GM21526 (cell line): ENCODE results near the gene LBR.

Source experiments
- ATAC-seq: cut with Tn5 transposase; IDR thresholded peaks from one replicate; pipeline ENCODE4 v1.9.1; 2021; ENCODE audit warnings: moderate library complexity; ENCODE audit not compliant: unreplicated experiment, low FRiP score

Gene LBR

DNA sequence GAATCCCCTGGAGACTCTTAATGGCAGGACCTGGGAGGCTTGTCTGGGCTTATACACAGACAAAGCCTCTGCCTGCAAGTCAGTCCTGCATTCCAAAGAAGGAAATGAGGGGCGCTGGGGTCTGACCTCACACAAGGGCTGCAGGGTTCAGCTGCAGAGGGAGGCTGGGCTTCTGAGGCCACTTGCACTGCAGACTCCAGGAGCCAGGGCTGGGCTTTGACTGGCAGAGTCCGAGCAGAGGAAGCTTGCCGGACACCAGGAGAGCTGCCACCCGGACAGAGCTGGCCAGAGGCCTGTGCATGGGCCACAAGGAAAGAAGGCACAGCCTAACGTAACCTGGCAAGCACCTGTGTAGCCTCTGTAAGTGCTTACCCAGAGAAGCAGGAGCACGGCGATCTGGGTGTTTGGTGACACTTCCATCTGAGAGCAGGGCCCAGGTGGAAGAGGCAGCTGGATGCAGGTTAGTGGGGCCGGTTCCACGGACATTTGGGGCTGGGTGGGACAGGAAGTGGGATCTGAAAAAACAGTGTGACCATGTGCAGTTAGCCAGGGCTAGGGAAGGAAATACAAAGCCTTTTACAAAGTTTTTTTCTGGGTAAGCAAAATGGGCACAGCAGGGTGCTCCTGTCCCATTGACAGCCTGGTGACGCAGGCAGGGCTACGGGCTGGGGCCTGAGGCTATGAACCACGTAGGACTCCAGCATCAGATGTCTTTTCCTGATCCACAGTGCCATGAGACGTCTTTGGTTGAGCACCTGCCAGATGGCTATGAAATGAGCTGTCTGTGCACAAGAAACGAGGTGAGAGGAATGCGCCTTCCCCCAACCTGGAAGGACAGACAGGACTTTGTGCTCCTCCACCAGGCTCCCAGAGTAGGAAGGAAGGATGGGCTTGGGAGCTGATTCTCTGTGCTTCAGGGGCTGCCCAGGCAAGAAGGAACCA, 37.3 kb upstream of the LBR start:
- no peak for ATAC-seq

GRCh38 chr1:225462714-225463574, 35.1 kb upstream of the LBR start:
- no peak for ATAC-seq

DNA sequence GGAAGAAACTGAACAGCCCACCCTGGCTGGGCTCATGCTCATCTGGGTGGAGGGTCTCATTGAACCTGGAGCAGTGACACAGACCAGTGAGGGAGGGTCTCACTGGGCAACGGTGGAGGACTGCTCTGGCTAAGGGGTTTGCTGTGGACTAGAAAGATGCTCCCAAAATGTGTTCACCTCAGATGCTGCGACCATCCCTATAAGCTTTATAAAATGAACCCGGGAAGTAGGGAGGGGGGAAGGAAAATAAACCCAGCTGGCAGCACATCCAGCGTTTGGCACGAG, 34.5 kb upstream of the LBR start:
- no peak for ATAC-seq

DNA sequence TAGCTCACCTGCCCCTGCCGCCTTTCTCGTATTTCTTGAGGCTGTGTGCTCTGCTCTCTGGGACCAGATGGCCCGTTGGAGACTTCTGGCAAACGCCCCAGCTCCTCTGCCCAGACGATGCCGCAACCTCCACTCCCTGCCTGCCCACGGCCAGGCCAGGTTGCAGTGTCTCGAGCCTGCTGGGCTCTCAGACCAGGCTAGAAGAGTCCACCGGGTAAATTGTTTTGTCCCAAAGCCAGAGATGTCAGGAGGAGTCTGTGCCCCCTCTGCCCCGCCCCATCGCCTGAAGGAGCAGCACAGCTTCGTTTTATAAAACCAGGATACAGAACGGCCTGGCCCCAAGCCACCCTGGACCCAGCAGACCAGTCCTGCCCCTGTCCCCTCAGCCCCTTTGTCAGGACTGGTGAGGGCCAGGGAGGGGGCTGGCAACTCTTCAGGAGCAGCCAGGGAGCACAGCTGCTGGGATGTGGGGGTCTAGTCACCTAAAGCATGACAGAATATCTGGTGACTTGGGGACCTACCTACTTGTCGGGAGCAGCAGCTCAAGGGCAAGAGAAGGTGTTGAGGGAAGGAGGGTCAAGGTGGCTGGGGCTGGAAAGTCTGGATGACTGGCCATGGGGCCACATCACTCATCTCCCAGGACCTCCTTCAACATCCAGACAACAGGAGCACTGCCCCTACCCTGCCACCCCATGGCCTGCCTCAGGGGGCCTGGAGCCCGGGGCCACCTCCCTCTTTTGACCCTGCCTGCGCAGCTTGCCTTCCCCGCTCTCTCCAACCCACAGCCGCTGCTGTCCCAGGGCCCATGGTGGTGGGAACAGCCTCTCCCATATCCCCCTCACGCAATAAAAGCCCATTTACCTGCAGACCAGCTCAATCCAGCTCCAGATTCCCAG, 33.9 kb upstream of the LBR start:
- ATAC-seq = no peak

DNA sequence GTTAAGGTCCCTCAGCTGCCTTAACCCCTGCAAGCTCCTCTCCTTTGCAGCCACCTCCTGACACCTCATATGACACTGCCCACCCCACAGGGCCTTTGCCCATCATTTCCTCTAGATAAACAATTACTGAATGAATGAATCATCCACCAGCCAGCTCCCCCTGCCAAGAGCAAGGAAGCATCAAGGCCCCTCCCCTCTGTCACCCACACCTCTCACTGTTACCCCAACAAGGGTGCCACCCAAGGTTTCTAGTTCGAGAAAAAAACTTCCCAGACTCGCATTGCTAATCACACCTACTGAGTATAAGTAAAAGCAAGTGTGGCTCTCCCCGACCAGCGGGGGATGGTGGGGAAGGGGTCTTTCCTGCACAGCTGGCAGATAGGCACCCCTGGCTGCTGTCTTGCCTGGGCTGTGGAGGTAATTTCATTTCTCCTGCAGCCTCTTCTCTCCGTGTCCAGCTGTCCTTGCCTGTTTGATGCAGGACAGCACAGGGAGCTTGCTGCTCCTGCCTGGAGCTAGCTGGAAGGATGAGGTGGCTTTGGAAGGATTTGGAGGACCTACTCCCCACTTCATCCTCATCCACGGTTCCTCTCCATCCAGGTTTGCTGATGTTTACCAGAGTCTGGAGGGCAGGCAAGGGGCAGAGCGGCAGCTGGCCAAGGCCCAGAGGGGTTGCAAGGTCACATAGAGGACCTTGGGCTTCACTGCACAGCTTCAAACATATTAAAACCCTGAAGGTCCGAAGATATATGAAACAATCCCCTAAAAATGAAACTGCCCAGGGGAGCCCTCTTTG, 33.1 kb upstream of the LBR start:
- ATAC-seq = no peak

- ATAC-seq = no peak
Observed at GRCh38 chr1:225460021-225460736, 32.3 kb upstream of the LBR start.

- ATAC-seq = no peak
Observed at GRCh38 chr1:225458222-225458631, 30.4 kb upstream of the LBR start.

DNA sequence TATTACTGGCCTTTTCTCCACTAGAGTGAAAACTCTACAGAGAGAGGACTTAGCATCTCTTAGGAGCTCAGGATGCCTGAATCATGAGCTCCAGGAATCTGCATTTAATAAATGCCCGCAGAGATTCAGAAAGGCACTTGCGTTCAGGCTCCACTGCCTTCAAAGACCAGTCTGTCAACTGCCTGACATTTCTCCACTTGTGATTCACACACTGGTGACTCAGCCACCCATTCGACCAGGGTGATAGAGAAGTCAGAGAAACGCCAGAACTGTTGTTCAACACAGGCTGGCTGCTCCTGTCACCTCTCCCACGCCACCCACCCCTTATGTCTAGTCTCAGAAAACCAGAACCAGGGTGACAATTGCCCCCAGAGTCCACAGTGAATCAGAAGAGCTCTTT, 26.9 kb upstream of the LBR start:
- no peak for ATAC-seq

DNA sequence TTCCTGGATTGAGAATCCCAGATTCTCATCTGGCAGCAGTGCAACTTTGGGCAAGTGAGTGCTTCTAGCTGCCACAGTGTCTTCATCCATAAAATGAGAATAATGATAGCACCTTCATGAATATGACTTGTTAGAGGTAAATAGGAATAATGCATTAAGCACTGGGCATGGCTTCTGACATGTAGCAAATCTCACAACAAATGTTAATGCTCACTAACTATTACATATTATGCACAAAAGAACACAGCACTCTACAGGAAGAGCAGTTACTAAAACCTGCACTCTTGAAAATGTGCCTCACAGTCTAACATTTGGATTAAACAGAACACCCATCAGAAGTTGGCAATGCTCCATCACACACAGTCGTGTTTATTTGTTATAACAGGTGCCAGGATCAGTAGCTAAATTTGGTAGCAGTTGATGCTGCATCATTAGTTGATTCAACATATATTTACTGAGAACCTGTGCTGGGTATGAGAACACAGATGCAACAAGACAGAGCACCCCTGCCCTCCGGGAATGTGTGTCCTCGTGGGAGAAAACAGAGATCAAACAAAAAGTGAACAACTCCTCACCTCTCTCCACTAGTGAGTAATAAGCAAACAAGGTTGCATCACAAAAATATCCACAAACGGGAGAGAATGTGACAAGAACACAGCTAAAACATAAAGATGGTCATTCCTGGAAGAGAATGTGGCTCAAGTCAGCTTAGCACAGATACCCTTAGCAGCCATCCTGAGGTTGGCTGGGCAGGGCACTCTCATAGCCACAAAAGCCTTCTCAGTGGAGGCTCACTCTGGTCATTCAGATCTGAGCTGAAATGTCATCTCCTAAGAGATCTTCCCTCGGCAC, 26.2 kb upstream of the LBR start:
- no peak for ATAC-seq

DNA sequence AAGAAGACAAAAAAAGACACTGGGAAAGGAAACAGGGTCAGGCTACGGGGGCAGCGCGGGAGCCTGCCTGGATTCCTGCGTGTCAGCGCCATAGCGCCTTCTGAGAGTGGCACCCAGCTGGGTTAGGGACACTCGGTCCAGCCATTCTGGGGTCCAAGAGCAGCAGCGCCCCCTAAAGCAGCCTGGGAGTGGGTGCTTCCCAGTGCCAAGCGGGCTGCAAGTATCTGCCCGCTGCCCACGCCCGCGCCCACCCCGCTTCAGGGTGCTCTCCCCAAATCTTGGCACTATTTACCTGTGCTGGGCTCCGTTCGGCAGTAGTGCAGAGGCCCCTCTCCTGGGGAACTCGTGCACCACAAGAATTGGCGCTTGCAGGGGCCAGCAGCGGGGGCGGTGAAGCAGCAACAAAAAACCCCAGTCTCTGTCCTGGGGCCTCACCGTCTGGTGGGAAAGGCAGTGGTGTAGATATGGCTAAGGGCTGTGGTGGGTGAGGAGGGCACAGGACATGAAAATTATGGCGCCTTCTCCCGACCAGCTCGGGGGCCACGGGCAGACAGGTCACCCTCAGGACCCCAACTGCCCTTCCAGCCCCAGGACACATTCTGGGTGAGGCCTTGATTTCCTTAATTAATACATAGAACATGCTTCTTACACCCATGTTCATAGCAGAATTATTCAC, 24.1 kb upstream of the LBR start:
- ATAC-seq = no peak

DNA sequence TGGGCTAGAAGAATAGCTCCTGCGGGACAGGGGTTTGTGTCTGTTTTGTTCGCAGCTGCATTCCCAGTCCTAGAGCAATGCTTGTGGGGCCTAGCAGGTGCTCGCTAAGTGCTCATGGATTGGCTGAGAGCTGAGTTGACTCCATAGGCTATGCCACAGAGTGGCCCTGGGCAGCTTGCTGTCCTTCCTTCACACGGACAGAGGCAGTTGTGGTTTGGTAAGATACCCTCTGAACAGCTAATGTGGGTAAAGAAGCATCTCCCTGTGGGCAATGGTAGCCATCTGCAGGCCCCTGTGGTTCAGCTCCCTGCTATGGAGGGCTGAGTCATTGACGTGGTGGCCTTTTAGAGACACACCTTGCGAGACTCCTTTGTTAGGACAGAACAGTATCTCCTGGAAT, 23.5 kb upstream of the LBR start:
- ATAC-seq = no peak

DNA sequence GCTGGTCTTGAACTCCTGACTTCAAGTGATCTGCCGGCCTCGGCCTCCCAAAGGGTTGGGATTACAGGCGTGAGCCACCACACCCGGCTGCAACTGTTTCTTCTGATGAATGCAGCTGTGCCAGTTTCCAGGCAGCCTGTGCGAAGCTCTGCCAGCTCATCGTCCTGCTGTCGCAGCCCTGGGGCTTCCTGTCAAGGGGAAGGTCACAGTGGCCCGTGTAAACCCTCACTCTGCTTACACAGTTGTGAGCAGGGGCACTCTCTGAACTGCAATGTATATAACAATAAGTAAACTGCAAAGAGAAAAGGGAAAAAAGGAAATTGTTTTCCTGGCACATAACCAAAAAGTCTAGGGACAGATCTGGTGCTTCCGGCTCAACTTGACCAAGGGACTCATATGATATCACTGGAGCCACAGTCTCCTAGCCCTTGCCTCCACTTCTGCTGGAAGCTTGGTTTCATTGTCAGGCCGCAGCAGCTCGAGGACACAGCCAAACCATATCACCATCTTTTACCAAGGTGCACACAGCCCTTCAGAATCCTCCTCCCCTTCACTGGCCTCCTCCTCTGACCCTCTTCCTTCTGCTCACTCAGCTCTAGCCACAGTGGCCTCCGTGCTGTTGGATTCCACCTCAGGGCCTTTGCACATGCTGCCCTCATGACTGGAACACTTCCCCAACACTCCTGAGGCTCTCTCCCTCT, 22.8 kb upstream of the LBR start:
- ATAC-seq = no peak

DNA sequence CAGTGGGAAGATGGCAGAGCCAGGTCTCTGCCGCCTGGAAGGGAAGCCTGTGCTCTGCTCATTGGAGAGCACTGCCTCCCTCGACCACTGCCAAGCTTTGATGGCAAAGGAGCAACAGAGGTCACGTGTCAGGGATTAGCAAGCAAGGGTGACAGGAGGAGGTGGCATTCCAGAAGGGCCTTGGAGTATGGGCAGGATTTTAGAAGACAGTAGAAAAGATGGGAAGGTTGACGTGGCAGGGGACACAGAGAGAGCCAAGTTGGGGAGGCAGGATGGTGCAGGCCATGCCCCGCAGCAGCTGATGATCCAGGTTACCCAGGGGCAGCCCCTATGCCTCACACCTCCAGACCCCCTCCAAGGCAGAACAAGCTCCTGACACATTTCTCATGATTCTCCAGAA, 21.9 kb upstream of the LBR start:
- no peak for ATAC-seq

DNA sequence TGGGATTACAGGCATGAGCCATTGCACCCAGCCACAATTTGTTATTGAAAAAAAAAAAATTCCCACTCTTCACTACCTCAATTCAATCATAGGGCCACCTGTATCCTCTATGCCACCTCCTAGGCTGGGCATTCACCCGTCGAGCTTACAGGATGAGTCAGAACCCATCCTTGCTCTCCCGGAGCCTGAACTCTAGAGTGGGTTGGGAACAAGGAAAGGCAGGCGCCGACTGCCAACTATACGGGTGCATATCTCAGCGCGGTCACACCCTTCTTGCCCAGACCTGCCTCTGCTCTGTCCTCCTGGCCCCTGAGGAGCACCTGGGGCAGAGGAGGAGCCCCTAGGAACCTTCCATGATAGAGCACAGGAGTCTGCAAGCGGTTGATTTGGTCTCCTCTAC, 21.4 kb upstream of the LBR start:
- ATAC-seq = no peak

- no peak for ATAC-seq
Observed at GRCh38 chr1:225448146-225448805, 20.4 kb upstream of the LBR start.

- no peak for ATAC-seq
Observed at GRCh38 chr1:225447650-225448089, 19.8 kb upstream of the LBR start.
